Kidney (tissue), 14 donors: ENCODE results near the gene GMDS. TPM values are rescaled to one million over a fixed set of nuclear protein-coding genes. Genes with fewer than 3 reads are reported as not detected.

Experiments used
- DNase-seq, 5 donors: peaks; one replicate each; pipeline ENCODE4 v3.0.0-alpha.2; 2013 to 2020
- FAIRE-seq: peaks from 2 replicates; lab custom pipeline; 2012; peaks lifted over from hg19 to GRCh38; lab: Jason Lieb, UNC
- H3K27ac ChIP-seq, 2 donors: one replicate each; pipeline ENCODE4 v1.7.0; 2013; ENCODE audit warnings: low read depth in 2 of 2, low read length in 2 of 2, inconsistent platforms in 1 of 2
- H3K27me3 ChIP-seq: one replicate; pipeline ENCODE4 v1.7.1; 2013; ENCODE audit warnings: low read length, inconsistent platforms; ENCODE audit not compliant: control insufficient read depth, insufficient read depth
- H3K36me3 ChIP-seq, 3 donors: one replicate each; pipeline versions ENCODE4 v1.7.0 to v1.7.1; 2013; ENCODE audit warnings: low read length in 3 of 3, control low read depth in 1 of 3, inconsistent platforms in 1 of 3; ENCODE audit not compliant: insufficient read depth in 3 of 3, control insufficient read depth in 2 of 3
- H3K4me1 ChIP-seq, 3 donors: one replicate each; pipeline versions ENCODE4 v1.7.0 to v1.7.1; 2013; ENCODE audit warnings: low read length in 3 of 3, inconsistent platforms in 1 of 3, low read depth in 1 of 3; ENCODE audit not compliant: control insufficient read depth in 2 of 3, insufficient read depth in 2 of 3
- H3K4me3 ChIP-seq, 3 donors: one replicate each; pipeline versions ENCODE4 v1.7.0 to v1.8.1; 2013; ENCODE audit warnings: low read length in 3 of 3, control low read depth in 1 of 3, inconsistent platforms in 1 of 3
- H3K9ac ChIP-seq, 3 donors: one replicate each; pipeline versions ENCODE4 v1.7.0 to v1.7.1; 2013; ENCODE audit warnings: low read length in 3 of 3, control low read depth in 1 of 3, inconsistent platforms in 1 of 3
- H3K9me3 ChIP-seq, 3 donors: one replicate each; pipeline versions ENCODE4 v1.7.0 to v1.7.1; 2013; ENCODE audit warnings: low read length in 3 of 3, control low read depth in 1 of 3, inconsistent platforms in 1 of 3; ENCODE audit not compliant: control insufficient read depth in 2 of 3, insufficient read depth in 1 of 3
- CTCF ChIP-seq: IDR thresholded peaks from 3 replicates; pipeline ENCODE4 v1.5.1; 2012; ENCODE audit warnings: mild to moderate bottlenecking, moderate library complexity, borderline replicate concordance; ENCODE audit not compliant: insufficient read depth; ENCODE audit errors: extremely low read depth
- intact Hi-C: fragments of 100-400 bp; cut with DNase I; formaldehyde crosslinking; loops from one replicate; pipeline ENCODE4 v1.11.1; 2022
- polyA plus RNA-seq: library from polyadenylated mRNA; stranded (reverse); fragments of 350-450 nt; fragmentation: Illumina TruSeq; extraction: RNeasy Lipid Tissue Mini Kit (QIAGEN cat#74804); gene quantifications from one replicate; pipeline ENCODE4 v1.2.3, GENCODE V29; 2014; ENCODE audit warnings: low read depth, low replicate concordance; ENCODE audit not compliant: insufficient read depth
- total RNA-seq: library from RNA; stranded (reverse); fragmentation: NEBNext Ultra II Directional; extraction: Animal tissue kit (Norgen Biotek cat#: 25700); gene quantifications from one replicate; pipeline ENCODE4 v1.2.1, GENCODE V29; 2021
- donor health status: control.
- donor health status: control.
- donor health status: control.
- donor health status: control.
- donor health status: control.
- donor health status: DM: yes; HTN: yes; CAD: no.
- donor health status: Normal renal cell carcinoma (clear cell type).

Gene GMDS
- total and polyA plus RNA-seq, 2 donors from 2014 or later: 49.6 to 63.7 TPM

- no peak overlapping the region for H3K9ac ChIP-seq
- peaks cover 0 to 4% (median 0%) of the 10 kb centered on the region in 3 donors for H3K4me1 ChIP-seq
- no peak for TF ChIP-seq CTCF
- no peak overlapping the region for H3K27ac ChIP-seq
- no peak for FAIRE-seq
- H3K4me3 ChIP-seq: no peak overlapping the region
- no peaks in the 10 kb centered on the region for H3K36me3 ChIP-seq
- intact Hi-C loops: no loop called here
- no peaks in the 10 kb centered on the region for H3K9me3 ChIP-seq
- no peaks in the 10 kb centered on the region for H3K27me3 ChIP-seq
- DNase-seq: no peak
These were observed 604.9 kb downstream of the GMDS start for GRCh38 chr6:1640476-1640875.

GRCh38 chr6:1639430-1639829 is 606.0 kb downstream of the GMDS start:
- H3K36me3 ChIP-seq: no peaks in the 10 kb centered on the region
- H3K4me1 ChIP-seq: peaks cover 0 to 7% (median 0%) of the 10 kb centered on the region in 3 donors
- no peak overlapping the region for H3K27ac ChIP-seq
- no peak overlapping the region for H3K4me3 ChIP-seq
- H3K9ac ChIP-seq: no peak overlapping the region
- no peaks in the 10 kb centered on the region for H3K9me3 ChIP-seq
- FAIRE-seq: no peak
- TF ChIP-seq CTCF: no peak
- DNase-seq: peak in 1 of 5 donors; percentile 50
- intact Hi-C loops: no loop called here
- H3K27me3 ChIP-seq: no peaks in the 10 kb centered on the region

GRCh38 chr6:1636971-1637871 is 608.2 kb downstream of the GMDS start:
- DNase-seq (peak in 4 of 5 donors; percentile 41 to 95 (median 50)), FAIRE-seq (no peak)
- Histone ChIP-seq H3K4me3 (no peak overlapping the region), H3K4me1 (peaks cover 0 to 7% (median 0%) of the 10 kb centered on the region in 3 donors), H3K27me3 (no peaks in the 10 kb centered on the region), H3K9me3 (no peaks in the 10 kb centered on the region), H3K9ac (no peak overlapping the region), H3K27ac (peak overlapping the region in 1 of 2 donors; percentile 48), H3K36me3 (no peaks in the 10 kb centered on the region)
- intact Hi-C loops: no loop called here
- TF ChIP-seq CTCF: no peak
